ENCODE data around the gene APRT. TPM values are rescaled to one million over a fixed set of nuclear protein-coding genes. Genes with fewer than 3 reads are reported as not detected.

The APRT gene
- polyA plus RNA-seq, 3 donors = 123 to 307 (median 233) TPM

GRCh38 chr16:88763502-88764053 is 48.1 kb downstream of the APRT start:
- 91% methylated on average over 11 of the region's 14 CpGs for WGBS (ENCODE audit: insufficient coverage)
- H3K4me1 Mint-ChIP-seq = peaks cover 29% of the 10 kb centered on the region
- DNase-seq = no peak

GRCh38 chr16:88762941-88763340 is 48.8 kb downstream of the APRT start:
- Histone ChIP-seq H3K4me3 (replicated peaks in 1 of 3; ENCODE audit: low read depth in 2 of 3, low read length in 3 of 3) (no peak overlapping the region), H3K27ac (ENCODE audit: low read depth in 1 of 2, low read length in 2 of 2) (peak overlapping the region in 1 of 2 donors; percentile 38), H3K36me3 (replicated peaks in 1 of 2; ENCODE audit: control insufficient read depth in 1 of 2, insufficient read depth in 2 of 2, low read length in 2 of 2) (peaks cover 20 to 46% of the 10 kb centered on the region in 2 donors), H2AFZ (ENCODE audit: insufficient read depth, low read depth, low read length, poor library complexity, severe bottlenecking) (no peak overlapping the region), H3K9me3 (replicated peaks in 1 of 2; ENCODE audit: control insufficient read depth in 1 of 2, insufficient read depth in 1 of 2, low read length in 2 of 2) (no peaks in the 10 kb centered on the region), H3K79me2 (ENCODE audit: insufficient read depth, low read length) (peaks cover 100% of the 10 kb centered on the region), H3K9ac (ENCODE audit: insufficient read depth, low read length, poor library complexity, severe bottlenecking) (no peak overlapping the region), H4K20me1 (ENCODE audit: insufficient read depth, low read length) (peaks cover 100% of the 10 kb centered on the region), H3K4me1 (ENCODE audit: control insufficient read depth in 1 of 2, insufficient read depth in 2 of 2, low read length in 2 of 2) (peaks cover 0 to 21% of the 10 kb centered on the region in 2 donors), H3K27me3 (ENCODE audit: control insufficient read depth in 2 of 2, insufficient read depth in 2 of 2, low read length in 2 of 2) (no peaks in the 10 kb centered on the region), H3K4me2 (replicated peaks; ENCODE audit: extremely low read depth, low read length, poor library complexity, severe bottlenecking) (no peak overlapping the region)
- Mint-ChIP-seq H3K27me3 (ENCODE audit: low read depth in 3 of 3) (peaks cover 0 to 1% (median 0%) of the 10 kb centered on the region in 3 donors), H3K4me3 (no peak overlapping the region), H3K36me3 (peaks cover 20 to 39% of the 10 kb centered on the region in 2 donors), H3K9me3 (peaks cover 0 to 1% (median 0%) of the 10 kb centered on the region in 7 donors), H3K27ac (no peak overlapping the region), H3K4me1 (peaks cover 34% of the 10 kb centered on the region)
- TF ChIP-seq, protein P1, sequence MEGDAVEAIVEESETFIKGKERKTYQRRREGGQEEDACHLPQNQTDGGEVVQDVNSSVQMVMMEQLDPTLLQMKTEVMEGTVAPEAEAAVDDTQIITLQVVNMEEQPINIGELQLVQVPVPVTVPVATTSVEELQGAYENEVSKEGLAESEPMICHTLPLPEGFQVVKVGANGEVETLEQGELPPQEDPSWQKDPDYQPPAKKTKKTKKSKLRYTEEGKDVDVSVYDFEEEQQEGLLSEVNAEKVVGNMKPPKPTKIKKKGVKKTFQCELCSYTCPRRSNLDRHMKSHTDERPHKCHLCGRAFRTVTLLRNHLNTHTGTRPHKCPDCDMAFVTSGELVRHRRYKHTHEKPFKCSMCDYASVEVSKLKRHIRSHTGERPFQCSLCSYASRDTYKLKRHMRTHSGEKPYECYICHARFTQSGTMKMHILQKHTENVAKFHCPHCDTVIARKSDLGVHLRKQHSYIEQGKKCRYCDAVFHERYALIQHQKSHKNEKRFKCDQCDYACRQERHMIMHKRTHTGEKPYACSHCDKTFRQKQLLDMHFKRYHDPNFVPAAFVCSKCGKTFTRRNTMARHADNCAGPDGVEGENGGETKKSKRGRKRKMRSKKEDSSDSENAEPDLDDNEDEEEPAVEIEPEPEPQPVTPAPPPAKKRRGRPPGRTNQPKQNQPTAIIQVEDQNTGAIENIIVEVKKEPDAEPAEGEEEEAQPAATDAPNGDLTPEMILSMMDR (IDR thresholded peaks at IDR 0.05) = no peak
- no peak for DNase-seq
- 95% methylated on average over 10 of the region's 10 CpGs for WGBS (ENCODE audit: insufficient coverage)
- intact Hi-C loops (cut with micrococcal nuclease) = no loop called here

More at GRCh38 chr16:88763502-88764053, 48.1 kb downstream of the APRT start:
- Mint-ChIP-seq H3K27ac (peak overlapping the region in 2 of 7 donors; percentile 1 to 39), H3K9me3 (peaks cover 0 to 1% (median 0%) of the 10 kb centered on the region in 7 donors), H3K4me3 (no peak overlapping the region), H3K27me3 (ENCODE audit: low read depth in 3 of 3) (peaks cover 0 to 1% (median 0%) of the 10 kb centered on the region in 3 donors), H3K36me3 (peaks cover 20 to 39% of the 10 kb centered on the region in 2 donors)
- peaks cover 19 to 46% of the 10 kb centered on the region in 2 donors for H3K36me3 ChIP-seq (replicated peaks in 1 of 2; ENCODE audit: control insufficient read depth in 1 of 2, insufficient read depth in 2 of 2, low read length in 2 of 2)
- peak overlapping the region in 1 of 2 donors; percentile 48 for H3K27ac ChIP-seq (ENCODE audit: low read depth in 1 of 2, low read length in 2 of 2)
- H3K79me2 ChIP-seq (ENCODE audit: insufficient read depth, low read length) = peaks cover 100% of the 10 kb centered on the region
- no peak overlapping the region for H2AFZ ChIP-seq (ENCODE audit: insufficient read depth, low read depth, low read length, poor library complexity, severe bottlenecking)
- no peaks in the 10 kb centered on the region for H3K9me3 ChIP-seq (replicated peaks in 1 of 2; ENCODE audit: control insufficient read depth in 1 of 2, insufficient read depth in 1 of 2, low read length in 2 of 2)
- TF ChIP-seq, protein P1 (IDR thresholded peaks at IDR 0.05) = no peak
- no peak overlapping the region for H3K4me3 ChIP-seq (replicated peaks in 1 of 3; ENCODE audit: low read depth in 2 of 3, low read length in 3 of 3)
- peaks cover 100% of the 10 kb centered on the region for H4K20me1 ChIP-seq (ENCODE audit: insufficient read depth, low read length)
- H3K9ac ChIP-seq (ENCODE audit: insufficient read depth, low read length, poor library complexity, severe bottlenecking) = no peak overlapping the region
- H3K27me3 ChIP-seq (ENCODE audit: control insufficient read depth in 2 of 2, insufficient read depth in 2 of 2, low read length in 2 of 2) = no peaks in the 10 kb centered on the region
- peaks cover 2 to 28% of the 10 kb centered on the region in 2 donors for H3K4me1 ChIP-seq (ENCODE audit: control insufficient read depth in 1 of 2, insufficient read depth in 2 of 2, low read length in 2 of 2)
- H3K4me2 ChIP-seq (replicated peaks; ENCODE audit: extremely low read depth, low read length, poor library complexity, severe bottlenecking) = no peak overlapping the region
- intact Hi-C loops (cut with micrococcal nuclease) = no loop called here
